Activated CD4-positive, alpha-beta T cell treated with anti-CD3 and anti-CD28 coated beads, Interleukin-2, amount 50 U/mL, for 16 hours (primary cell): ENCODE measurements around the gene TMC7.
"Not testable (repeated sequence)": the region's sequence is repeated elsewhere in the genome, so short reads cannot be mapped to it uniquely, and the experiment has no call there.

Source experiments
- DNase-seq: peaks from one replicate; pipeline ENCODE4 v3.0.0-alpha.2; 2020

The TMC7 gene

DNA sequence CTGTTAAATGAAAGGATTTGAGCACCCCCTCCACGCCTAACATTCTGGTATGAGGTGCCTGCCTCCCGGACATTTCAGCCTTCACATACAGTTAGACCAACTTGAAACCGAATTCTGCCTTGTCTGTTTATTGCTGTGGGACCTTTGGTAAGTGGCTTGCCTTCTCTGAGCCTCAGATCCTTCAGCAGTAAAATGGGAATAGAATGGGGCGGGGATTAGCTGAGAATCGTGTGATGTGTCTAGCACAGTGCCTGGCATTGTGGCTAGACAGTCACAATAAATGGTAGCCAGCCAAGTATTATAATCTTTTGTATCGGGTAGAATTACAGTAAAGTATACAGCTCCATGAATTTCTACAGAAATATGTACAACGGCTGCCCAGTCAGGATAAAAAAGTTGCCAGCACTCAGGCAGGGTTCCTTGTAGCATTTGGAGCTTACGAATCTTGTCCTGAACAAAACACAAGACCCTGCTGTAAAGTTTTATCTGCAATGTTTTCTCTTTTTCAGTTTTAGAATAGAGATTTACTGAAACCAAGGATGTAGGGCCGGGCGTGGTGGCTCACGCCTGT is 786 bp downstream of the TMC7 start:
- DNase-seq: no peak

DNA sequence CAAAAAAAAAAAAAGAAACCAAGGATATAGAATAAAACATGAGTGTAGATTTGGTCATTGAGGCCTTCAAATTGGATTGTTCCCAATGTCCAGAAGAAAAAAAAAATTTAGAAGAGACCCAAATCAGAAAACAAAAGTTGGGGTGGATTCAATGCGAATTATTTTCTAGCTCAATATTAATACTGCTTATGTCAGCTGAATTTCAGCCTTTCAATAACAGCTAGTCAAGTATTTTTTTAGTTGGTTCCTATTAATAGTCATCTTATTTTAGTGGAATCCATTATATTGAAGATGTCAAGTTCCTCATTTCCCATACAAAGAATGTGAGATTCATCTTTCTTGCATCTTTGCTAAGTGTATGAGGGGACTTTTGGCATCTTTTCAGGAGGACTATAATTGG is 1.5 kb downstream of the TMC7 start:
- not testable (repeated sequence) for DNase-seq

DNA sequence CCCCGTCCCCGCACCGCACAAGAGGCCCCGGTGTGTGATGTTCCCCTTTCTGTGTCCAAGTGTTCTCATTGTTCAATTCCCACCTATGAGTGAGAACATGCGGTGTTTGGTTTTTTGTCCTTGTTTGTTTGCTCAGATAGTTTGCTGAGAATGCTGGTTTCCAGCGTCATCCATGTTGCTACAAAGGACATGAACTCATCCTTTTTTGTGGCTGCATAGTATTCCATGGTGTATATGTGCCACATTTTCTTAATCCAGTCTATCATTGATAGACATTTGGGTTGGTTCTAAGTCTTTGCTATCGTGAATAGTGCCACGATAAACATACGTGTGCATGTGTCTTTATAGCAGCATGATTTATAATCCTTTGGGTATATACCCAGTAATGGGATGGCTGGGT is 8.0 kb downstream of the TMC7 start:
- not testable (repeated sequence) for DNase-seq

DNA sequence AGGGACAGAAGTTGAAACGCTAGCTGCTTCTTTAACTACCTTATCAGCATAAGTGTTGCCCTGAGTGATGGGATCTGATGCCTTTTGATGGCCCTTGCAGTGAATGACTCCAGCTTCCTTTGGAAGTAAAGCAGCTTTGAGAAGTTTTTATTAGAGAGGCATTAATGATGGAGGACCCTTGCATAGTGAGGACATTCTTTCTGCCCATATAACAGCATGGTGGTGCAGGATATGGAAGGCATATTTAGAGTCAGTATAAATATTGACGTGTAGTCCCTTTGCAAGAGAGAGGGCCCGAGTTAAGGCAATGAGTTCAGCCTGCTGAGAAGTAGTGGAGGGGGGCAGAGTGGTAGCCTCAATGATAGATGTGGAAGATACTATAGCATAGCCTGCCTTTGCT is 9.8 kb downstream of the TMC7 start:
- DNase-seq: not testable (repeated sequence)

DNA sequence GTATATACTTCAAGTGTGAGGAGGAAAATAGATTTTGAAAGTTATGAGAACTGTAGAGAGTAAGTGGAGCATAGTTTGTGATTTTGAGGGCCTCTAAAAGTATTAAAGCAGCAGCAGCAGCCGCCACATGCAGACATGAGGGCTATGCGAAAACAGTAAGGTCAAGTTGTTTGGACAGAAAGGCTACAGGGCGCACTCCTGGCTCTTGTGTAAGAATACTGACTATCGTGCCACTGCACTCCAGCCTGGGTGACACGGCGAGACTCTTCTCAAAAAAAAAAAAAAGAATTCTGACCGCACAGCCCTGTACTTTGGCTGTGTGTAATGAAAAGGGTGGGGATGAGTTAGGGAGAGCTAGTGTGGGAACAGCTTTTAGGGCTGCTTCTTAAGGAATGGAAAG is 10.4 kb downstream of the TMC7 start:
- DNase-seq: not testable (repeated sequence)

DNA sequence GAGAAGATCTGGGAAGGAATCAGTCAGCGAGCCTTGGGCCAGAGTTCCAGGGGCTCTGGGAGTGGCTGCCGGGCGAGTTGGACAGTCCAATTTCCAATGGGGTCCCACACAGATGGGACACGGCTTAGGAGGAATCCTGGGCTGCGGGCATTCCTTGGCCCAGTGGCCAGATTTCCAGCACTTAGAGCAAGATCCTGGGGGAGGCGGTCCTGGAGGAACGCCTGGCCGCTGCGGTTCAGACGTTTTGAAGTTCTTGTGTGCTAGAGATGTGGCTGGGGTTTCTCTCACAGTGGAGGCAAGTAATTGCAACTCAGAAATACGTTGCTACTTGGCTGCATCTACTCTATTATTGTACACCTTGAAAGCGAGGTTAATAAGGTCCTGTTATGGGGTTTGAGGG is 11.7 kb downstream of the TMC7 start:
- not testable (repeated sequence) for DNase-seq

DNA sequence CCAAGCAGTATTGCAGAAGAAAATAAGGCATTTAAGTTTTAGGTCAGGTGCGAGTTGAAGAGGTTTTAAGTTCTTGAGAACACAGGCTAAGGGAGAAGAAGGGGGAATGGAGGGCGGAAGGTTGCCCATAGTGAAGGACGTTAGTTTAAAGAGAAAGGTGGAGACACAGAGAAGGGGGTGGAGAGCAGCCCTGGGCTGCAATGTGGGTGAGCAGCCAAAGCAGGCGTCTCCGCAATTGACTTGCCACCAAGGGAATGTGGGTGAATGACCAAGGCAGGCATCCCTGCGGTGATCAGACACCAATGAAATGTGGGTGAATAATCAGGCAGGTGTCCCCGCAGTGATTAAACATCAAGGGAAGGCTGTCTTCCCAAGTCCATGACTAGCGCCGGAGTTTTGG is 12.8 kb downstream of the TMC7 start:
- DNase-seq: not testable (repeated sequence)

DNA sequence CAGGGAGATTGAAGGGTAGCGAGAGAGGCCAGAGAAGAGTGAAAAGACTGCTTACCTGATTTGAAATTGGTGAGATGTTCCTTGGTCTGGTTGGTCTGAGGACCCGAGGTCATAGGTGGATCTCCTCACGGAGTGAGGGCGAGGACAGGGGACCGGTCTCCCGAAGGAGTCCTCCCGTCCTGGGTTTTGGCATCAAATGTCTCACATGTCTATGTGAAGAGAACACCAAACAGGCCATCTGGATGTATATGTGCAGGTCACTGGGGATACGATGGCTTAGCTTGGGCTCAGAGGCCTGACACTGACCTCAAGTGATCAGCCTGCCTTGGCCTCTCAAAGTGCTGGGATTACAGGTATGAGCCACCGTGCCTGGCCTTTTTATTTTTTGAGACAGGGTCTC is 13.3 kb downstream of the TMC7 start:
- DNase-seq: not testable (repeated sequence)

DNA sequence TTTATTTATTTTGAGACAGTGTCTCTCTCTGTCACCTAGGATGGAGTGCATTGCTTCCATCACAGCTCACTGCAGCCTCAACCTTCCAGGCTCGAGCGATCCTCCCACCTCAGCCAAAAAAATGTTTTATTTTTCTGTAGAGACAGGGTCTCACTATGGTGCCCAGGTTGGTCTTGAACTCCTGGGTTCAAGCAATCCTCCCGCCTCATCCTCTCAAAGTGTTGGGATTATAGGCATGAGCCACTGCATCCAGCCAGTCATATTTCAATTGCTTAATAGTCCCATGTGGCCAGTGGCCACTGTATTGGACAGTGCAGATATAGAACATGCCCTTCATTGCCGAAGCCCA is 15.3 kb downstream of the TMC7 start:
- no peak for DNase-seq

DNA sequence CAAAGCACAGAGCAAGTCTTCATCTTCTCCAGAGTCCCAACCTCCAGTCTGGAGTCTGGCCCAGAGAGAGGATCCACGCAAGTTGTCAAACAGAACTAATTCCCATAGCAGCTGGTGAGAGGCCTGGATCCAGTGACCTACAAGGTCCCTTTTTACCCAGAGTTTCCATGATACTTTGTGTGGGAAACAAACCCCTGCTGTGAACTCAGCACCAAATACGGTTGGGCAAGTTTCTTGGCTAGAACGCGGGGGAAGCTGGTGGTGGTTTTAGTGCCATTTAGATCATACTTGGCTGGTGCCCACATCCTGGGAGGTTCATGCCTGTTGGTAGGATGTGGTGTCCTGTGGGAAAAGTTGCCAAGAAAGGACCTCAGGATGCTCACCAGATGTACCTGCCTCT is 18.1 kb downstream of the TMC7 start:
- no peak for DNase-seq

DNA sequence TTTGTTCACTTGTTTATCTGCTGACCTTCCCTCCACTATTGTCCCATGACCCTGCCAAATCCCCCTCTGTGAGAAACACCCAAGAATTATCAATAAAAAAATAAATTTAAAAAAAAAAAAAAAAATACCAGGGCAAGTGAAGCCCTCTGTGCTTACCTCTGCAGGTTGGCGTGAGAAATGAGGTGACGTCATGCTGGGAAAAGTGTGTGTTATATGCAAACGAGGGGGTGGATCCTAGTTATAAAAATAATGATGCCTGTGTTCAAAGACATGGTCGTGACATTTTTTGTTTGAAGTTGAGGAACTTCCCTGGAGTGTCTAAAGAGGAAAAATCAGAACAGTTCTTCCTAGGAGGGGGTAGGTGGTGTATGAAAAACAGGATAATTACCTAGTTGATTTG is 20.2 kb downstream of the TMC7 start:
- no peak for DNase-seq

DNA sequence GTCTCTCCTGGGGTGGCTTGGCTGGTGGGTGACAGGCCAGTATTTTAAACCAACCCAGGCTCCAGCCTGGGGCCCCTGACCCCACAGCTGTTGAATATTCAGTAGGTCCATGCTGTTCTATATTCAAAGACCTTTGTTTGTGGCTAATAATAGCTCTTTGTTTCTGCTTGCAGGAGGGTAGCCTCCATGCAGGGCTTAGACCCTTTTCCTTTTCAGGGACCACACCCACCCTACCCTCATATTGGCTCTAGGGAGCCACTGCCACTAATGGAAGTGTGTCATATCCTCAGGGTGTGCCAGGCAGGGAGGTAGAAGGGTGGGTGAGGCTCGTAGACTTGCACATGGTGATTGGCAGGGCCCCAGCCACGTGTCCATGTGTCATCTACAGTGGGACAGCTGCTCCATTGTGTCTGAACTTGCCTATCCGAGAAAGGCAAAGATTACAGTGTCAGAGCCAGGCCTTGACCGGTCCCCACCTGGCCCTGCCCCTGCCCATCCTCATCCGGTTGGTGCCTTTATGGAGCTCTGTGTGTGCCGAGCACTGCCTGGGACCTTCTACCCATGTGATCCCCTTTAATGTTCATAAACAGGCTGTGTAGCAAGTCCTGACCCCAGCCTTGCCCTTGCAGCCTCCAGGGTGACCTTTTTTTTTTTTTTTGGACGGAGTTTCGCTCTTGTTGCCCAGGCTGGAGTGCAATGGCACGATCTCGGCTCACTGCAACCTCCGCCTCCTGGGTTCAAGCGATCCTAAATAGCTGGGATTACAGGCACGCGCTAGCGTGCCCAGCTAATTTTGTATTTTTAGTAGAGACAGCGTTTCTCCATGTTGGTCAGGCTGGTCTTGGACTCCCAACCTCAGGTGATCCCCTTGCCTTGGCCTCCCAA is 22.1 kb downstream of the TMC7 start:
- DNase-seq: no peak

DNA sequence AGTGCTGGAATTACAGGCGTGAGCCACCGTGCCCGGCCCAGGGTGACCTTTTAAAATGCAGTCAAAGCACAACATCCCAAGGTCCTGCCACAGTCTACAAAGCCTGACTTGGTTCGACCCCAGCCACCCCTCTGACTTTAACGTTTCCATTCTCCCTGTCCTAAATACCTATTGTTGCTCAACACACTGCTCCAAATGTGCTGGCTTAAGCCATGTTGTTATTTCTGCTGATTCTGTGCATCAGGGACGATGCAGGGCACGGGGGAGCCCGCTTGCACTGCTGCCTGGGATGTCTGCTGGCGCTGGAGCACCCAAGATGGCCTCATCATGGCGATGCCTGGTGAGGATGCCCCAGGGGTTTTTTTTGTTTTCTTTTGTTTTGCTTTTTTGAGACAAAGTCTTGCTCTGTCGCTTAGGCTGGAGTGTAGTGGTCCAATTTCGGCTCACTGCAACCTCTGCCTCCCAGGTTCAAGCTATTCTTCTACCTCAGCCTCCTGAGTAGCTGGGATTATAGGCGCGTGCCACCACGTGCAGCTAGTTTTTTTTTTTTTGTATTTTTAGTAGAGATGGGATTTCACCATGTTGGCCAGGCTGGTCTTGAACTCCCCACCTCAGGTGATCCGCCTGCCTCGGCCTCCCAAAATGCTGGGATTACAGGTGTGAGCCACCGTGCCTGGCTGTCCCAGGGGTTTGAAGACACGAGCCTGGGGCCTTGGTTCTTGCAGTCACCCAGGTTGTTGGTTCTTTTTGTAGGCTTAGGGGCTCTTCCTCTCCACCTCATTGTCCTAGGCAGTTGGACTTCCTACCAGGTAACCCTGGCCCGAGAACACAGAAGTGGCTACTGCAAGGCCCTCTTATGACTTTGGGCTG is 22.9 kb downstream of the TMC7 start:
- no peak for DNase-seq

DNA sequence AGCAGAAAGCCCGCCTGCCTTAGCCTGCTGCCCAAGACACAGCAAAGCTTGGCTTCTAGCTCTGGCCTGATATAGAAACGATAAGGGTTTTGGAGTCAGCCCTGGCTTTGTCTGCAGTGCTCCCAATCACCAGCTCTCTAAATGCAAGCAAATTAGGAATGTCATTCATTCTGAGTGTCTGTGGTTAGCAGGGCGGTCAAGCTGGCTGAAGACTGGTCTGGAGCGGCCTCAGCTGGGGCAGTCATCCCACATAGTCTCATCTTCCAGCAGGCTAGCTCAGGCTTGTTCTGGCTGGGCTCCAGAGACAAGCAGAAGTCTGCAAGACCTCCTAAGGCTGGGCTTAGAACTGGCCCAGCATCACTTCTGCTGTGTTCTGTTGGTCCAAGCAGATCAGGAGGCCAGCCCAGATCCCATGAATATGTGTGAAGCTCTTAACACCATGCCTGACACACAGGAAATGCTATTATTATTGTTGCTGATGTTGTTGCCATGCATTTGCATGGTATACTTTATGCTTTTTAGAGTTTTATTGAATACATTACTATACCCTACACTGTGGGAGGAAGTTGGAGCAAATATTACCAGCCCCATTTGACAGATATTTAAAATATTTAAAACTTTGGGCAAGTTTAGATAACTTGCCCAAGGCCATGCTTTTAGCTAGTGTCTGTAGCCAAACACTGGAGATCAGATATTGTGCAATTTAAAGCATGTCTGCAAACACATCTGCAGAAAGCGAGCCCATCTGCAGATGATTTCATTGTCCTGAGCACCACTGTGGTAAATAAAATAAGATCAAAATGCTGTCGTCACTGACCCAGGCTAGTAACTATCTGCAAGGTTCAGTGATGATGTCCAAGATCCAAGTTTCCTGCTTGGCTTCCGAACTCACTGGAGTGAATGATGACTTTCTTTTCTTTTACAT is 24.8 kb downstream of the TMC7 start:
- DNase-seq: no peak

DNA sequence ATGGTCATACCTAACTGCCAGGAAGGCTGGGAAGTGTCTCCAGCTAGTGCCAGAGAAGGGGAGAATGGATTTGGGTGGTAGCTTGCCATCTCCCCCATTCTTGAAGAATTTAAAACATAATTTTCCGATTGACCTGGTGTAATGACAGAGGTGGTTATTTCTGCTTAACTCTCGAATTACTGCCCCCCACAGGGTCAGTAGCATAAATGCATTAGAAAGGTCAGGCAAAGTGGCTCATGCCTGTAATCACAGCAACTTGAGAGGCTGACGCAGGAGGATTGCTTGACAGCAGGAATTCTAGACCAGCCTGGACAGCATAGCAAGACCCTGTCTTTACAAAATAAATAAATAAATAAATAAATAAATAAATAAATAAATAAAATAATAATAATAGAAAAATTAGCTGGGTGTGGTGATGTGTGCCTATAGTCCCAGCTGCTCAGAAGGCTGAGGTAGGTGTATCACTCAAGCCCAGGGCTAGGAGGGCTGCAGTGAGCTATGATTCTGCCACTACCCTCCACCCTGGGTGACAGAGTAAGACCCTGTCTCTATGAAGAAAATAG is 27.5 kb downstream of the TMC7 start:
- no peak for DNase-seq

DNA sequence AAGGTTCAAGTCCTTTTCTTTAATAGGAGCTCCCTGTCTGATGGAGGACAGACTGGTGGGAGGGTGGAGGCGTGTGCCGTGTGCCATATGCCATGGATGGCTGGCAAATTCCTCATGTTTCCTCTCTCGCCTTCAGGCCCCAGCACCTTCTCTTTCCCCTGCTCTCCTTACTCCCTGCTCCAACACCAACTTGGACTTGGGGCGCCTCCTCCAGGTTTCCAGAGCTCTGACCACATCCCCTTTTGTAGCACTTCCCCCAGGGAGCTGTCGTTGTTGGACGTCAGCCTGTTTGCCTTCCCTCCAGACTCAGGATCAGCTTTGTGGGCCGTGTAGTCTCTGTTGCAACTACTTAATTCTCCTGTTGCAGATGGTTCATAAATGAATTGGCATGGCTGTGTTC is 30.7 kb downstream of the TMC7 start:
- no peak for DNase-seq

DNA sequence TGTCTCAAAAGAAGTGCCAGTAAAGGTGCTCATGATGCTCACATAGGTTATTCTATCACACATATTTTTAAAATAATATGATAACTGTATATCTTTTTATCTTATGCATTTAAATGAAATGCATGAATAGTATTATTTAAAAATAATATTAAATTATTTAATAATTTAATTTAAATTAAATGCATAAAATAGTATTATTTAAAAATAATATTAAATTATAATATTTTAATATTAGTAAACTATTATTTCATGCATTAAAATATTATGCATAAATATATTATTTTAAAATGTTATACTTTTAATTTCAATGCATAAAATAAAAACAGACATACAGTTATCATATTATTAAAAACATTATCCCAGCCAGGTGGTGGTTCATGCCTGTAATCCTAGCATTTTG is 33.4 kb downstream of the TMC7 start:
- DNase-seq: no peak

DNA sequence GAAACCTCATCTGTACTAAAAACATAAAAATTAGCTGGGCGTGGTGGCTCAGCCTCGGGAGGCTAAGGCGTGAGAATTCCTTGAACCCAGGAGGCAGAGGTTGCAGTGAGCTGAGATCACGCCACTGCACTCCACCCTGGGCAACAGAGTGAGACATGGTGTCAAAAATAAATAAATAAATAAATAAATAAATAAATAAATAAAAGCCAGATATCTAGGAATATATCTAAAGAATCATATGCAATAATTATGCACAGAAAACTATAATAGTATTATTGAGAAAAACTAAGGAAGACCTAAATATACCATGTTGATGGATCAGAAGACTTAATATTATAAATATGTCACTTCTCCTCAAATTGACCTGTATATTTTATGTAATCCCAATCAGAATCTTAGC is 37.0 kb downstream of the TMC7 start:
- DNase-seq: no peak

DNA sequence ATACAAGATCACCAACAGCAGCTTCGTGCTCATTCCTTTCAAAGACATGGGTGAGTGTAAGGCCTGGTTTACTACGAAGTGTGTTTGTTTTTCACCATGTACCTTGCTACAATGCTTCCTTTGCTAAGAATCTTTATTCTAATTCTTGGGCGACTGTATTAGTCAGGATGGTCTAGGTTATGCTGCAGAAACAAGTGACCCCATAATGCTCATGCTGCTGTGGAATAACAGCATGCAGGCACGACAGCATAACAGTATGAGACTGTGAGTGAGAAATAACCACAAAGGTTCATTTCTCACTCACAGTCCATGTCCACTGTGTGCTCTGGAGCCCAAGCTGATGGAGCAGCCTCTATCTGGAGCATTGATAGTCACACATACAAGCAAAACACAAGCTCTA is 38.0 kb downstream of the TMC7 start:
- DNase-seq: no peak

DNA sequence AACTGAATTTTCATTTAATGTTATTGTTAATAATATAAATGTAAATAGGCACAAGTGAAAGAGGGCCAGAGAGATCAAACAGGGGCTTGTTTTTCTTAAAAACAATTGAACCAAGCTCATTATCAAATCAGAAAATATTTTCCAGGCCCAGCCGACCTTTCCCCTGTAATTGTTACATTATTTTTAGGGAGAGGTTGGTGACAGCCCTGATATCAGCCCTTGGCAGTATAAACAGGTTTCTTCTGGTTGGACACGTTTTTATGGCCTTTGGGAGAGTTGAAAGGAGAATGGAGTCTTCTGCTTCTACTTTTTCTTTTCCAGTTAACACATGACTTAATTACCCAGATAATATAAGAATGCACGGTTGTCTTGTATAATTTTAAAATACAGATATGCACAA is 43.7 kb downstream of the TMC7 start:
- DNase-seq: no peak

DNA sequence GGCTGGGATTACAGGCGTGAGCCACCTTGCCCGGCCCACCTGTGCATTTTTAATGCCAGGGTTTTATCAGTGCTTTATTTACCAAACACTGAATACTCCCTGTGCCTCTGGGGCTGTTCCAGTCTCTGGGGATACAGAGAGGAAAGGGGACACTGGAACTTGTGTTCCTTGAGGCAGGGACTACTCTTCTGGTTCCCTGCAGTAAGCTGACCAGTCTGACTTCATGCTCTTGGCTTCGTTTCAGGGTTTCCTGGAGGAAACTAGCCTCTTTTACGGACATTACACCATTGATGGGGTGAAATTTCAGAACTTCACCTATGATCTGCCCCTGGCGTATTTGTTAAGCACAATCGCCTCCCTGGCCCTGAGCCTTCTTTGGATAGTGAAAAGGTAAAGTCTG is 46.2 kb downstream of the TMC7 start:
- no peak for DNase-seq

DNA sequence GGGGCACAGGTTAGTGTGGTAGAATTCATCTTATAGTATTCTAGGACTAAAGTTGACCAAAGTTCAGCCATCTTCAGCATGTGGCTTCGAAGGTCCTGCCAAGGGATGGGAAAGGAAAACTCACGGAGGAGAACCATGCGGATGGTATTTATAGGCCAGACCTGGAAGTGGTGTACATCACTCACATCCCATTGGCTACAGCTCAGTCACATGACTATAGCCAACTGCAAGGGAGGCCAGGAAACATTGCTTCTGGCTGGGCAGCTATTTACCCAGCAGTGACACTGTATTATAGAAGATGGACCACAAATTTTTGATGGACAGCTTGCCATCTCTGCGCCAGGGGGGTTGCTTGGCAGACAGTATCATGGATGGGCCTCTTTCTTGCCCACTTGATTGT is 48.0 kb downstream of the TMC7 start:
- no peak for DNase-seq
